PC-9 (cell line): ENCODE data around the gene DLGAP1.

Experiments used
- EZH2 ChIP-seq: fragments of 200-600 bp; sonication (generic); IDR thresholded peaks from 2 replicates; pipeline ENCODE4 v1.8.0; 2017; ENCODE audit warnings: antibody characterized with exemption, low read depth
- TF ChIP-seq, protein P1 (sequence below): fragments of 200-600 bp; sonication (generic); conservative IDR thresholded peaks from 2 replicates; pipeline ENCODE4 v1.6.1; 2017; ENCODE audit warnings: mixed run types, antibody characterized with exemption, mild to moderate bottlenecking, moderate library complexity

DNA sequence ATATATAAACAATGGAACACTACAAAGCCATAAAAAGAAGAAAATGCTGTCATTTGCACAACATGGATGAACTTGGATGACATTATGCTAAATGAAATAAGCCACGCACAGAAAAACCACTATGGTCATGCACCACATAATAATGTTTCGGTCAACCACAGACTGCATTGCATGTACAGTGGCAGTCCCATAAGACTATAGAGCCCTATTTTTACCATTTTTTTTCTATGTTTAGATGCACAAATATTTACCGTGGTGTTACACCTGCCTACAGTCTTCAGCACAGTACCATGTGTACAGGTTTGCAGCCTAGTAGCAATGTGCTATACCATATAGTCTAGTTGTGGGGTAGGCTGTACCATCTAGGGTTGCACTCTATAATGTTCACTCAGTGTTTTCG lies 476.1 kb downstream of the DLGAP1 start:
- TF ChIP-seq, protein P1, sequence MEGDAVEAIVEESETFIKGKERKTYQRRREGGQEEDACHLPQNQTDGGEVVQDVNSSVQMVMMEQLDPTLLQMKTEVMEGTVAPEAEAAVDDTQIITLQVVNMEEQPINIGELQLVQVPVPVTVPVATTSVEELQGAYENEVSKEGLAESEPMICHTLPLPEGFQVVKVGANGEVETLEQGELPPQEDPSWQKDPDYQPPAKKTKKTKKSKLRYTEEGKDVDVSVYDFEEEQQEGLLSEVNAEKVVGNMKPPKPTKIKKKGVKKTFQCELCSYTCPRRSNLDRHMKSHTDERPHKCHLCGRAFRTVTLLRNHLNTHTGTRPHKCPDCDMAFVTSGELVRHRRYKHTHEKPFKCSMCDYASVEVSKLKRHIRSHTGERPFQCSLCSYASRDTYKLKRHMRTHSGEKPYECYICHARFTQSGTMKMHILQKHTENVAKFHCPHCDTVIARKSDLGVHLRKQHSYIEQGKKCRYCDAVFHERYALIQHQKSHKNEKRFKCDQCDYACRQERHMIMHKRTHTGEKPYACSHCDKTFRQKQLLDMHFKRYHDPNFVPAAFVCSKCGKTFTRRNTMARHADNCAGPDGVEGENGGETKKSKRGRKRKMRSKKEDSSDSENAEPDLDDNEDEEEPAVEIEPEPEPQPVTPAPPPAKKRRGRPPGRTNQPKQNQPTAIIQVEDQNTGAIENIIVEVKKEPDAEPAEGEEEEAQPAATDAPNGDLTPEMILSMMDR = no peak
- TF ChIP-seq EZH2 = no peak
